Osteocyte (in vitro differentiated cells): Measurements from ENCODE around the gene RIBC1. TPM values are rescaled to one million over a fixed set of nuclear protein-coding genes. Genes with fewer than 3 reads are reported as not detected.
A peak's percentile ranks its signal among the peaks of the same experiment; 100 is the strongest.
"Not testable (repeated sequence)": the region's sequence is repeated elsewhere in the genome, so short reads cannot be mapped to it uniquely, and the experiment has no call there.

Experiments used
- DNase-seq: peaks from one replicate; pipeline ENCODE4 v3.0.0; 2021; ENCODE audit warnings: mixed read lengths; ENCODE audit not compliant: unreplicated experiment; ENCODE audit errors: extremely low spot score
- H3K27ac Mint-ChIP-seq: one replicate; pipeline ENCODE4 v1.8.0; 2021; ENCODE audit warnings: mild to moderate bottlenecking, mixed read lengths; ENCODE audit not compliant: unreplicated experiment
- H3K27me3 Mint-ChIP-seq: one replicate; pipeline ENCODE4 v1.8.0; 2021; ENCODE audit warnings: mixed read lengths; ENCODE audit not compliant: unreplicated experiment
- H3K36me3 Mint-ChIP-seq: one replicate; pipeline ENCODE4 v1.8.0; 2021; ENCODE audit warnings: mixed read lengths; ENCODE audit not compliant: unreplicated experiment
- H3K4me1 Mint-ChIP-seq: one replicate; pipeline ENCODE4 v1.8.0; 2021; ENCODE audit warnings: mixed read lengths; ENCODE audit not compliant: unreplicated experiment
- H3K4me3 Mint-ChIP-seq: one replicate; pipeline ENCODE4 v1.8.0; 2021; ENCODE audit warnings: mild to moderate bottlenecking, moderate library complexity, mixed read lengths; ENCODE audit not compliant: unreplicated experiment
- H3K9me3 Mint-ChIP-seq: one replicate; pipeline ENCODE4 v1.8.0; 2021; ENCODE audit warnings: mixed read lengths; ENCODE audit not compliant: unreplicated experiment
- total RNA-seq: library from RNA; stranded (reverse); gene quantifications from 2 replicates; pipeline ENCODE4 v1.2.1, GENCODE V29; 2021
- TF ChIP-seq, protein P1 (sequence below): fragments of 200-600 bp; sonication (generic); IDR thresholded peaks from 2 replicates; pipeline ENCODE4 v1.5.0; 2021; ENCODE audit warnings: antibody characterized with exemption, mild to moderate bottlenecking, moderate library complexity

RIBC1 gene
- total RNA-seq, 1 donor from 2014 or later = 0.59 TPM

- H3K4me3 Mint-ChIP-seq = no peak overlapping the region
- H3K27me3 Mint-ChIP-seq = no peaks in the 10 kb centered on the region
- H3K27ac Mint-ChIP-seq = no peak overlapping the region
- no peak for DNase-seq
- H3K36me3 Mint-ChIP-seq = peaks cover 17% of the 10 kb centered on the region
- H3K9me3 Mint-ChIP-seq = no peaks in the 10 kb centered on the region
- TF ChIP-seq, protein P1, sequence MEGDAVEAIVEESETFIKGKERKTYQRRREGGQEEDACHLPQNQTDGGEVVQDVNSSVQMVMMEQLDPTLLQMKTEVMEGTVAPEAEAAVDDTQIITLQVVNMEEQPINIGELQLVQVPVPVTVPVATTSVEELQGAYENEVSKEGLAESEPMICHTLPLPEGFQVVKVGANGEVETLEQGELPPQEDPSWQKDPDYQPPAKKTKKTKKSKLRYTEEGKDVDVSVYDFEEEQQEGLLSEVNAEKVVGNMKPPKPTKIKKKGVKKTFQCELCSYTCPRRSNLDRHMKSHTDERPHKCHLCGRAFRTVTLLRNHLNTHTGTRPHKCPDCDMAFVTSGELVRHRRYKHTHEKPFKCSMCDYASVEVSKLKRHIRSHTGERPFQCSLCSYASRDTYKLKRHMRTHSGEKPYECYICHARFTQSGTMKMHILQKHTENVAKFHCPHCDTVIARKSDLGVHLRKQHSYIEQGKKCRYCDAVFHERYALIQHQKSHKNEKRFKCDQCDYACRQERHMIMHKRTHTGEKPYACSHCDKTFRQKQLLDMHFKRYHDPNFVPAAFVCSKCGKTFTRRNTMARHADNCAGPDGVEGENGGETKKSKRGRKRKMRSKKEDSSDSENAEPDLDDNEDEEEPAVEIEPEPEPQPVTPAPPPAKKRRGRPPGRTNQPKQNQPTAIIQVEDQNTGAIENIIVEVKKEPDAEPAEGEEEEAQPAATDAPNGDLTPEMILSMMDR = no peak
- H3K4me1 Mint-ChIP-seq = no peaks in the 10 kb centered on the region
Measured at GRCh38 chrX:53398216-53398615, 24.5 kb upstream of the RIBC1 start.

DNA sequence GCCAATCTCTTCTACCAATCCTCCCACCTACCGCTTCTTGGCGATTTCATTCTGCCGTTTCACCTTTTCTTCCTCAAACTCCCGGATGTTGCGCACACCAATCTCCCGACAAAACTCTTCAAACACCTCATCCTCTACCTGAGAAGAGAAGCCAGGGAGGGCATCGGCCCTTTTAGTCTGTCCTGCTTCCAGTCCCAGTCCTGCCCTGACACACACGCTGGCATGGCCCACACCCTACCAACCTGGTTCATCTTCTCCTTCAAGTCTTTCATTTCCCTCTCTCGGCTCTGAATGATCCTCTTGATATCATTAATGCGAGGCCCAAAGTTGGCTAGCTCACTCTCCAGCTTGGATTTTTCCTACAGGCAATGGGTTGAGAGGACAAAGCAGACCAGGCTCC lies 19.1 kb upstream of the RIBC1 start:
- TF ChIP-seq, protein P1 = no peak
- Mint-ChIP-seq H3K4me3 (no peak overlapping the region), H3K36me3 (peaks cover 15% of the 10 kb centered on the region), H3K27ac (no peak overlapping the region), H3K9me3 (no peaks in the 10 kb centered on the region), H3K4me1 (no peaks in the 10 kb centered on the region), H3K27me3 (no peaks in the 10 kb centered on the region)
- DNase-seq = no peak

GRCh38 chrX:53412446-53412845 lies 10.2 kb upstream of the RIBC1 start:
- TF ChIP-seq, protein P1 = no peak
- Mint-ChIP-seq H3K27me3 (no peaks in the 10 kb centered on the region), H3K27ac (no peak overlapping the region), H3K4me3 (no peak overlapping the region), H3K9me3 (peaks cover 6% of the 10 kb centered on the region), H3K4me1 (peaks cover 4% of the 10 kb centered on the region), H3K36me3 (peaks cover 19% of the 10 kb centered on the region)
- DNase-seq = no peak

- not testable (repeated sequence) for H3K27me3 Mint-ChIP-seq
Measured at GRCh38 chrX:53420351-53420750, 2.3 kb upstream of the RIBC1 start.

DNA sequence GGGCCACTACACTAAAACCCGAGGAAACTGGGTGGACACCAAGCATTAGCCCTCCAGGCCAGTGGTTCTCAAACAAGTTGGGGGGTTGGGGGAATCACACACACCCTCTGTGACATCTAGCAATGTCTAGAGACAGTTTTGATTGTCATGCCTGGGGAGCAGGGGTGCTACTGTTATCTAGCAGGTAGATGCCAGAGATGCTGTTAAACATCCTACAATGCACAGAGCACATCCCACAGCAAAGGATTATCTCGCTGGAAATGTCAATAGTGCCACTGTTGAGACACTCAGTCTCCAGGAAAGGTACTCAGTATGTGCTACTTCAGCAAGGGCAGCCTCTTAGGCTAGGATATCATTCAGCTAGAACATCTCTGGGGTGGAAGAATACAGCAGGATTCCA lies 1.5 kb upstream of the RIBC1 start:
- Mint-ChIP-seq H3K4me1 (peaks cover 18% of the 10 kb centered on the region), H3K9me3 (peaks cover 5% of the 10 kb centered on the region), H3K36me3 (peaks cover 2% of the 10 kb centered on the region), H3K4me3 (peak overlapping the region; percentile 97), H3K27ac (peak overlapping the region; percentile 99), H3K27me3 (no peaks in the 10 kb centered on the region)
- TF ChIP-seq, protein P1 = no peak
- no peak for DNase-seq

More at GRCh38 chrX:53420351-53420750, 2.3 kb upstream of the RIBC1 start:
- not testable (repeated sequence) for H3K27ac Mint-ChIP-seq, DNase-seq, H3K4me3 Mint-ChIP-seq, H3K9me3 Mint-ChIP-seq, H3K36me3 Mint-ChIP-seq
- H3K4me1 Mint-ChIP-seq = peaks cover 18% of the 10 kb centered on the region

GRCh38 chrX:53421772-53422085 lies 944 bp upstream of the RIBC1 start:
- Mint-ChIP-seq H3K36me3 (peaks cover 2% of the 10 kb centered on the region), H3K4me3 (peak overlapping the region; percentile 97), H3K27ac (peak overlapping the region; percentile 99), H3K27me3 (no peaks in the 10 kb centered on the region), H3K9me3 (peaks cover 5% of the 10 kb centered on the region), H3K4me1 (peaks cover 18% of the 10 kb centered on the region)
- TF ChIP-seq, protein P1 = no peak
- no peak for DNase-seq
